RWPE1 (cell line): ENCODE measurements around the gene ZNF516.

Experiments
- CTCF ChIA-PET: fragments of 350-600 bp; sonication (Branson Sonifier 250); formaldehyde crosslinking; extraction: SDS; loops from one replicate; lab custom pipeline; 2021; lab: Yijun Ruan, JAX
- POLR2A ChIA-PET: fragments of 400-600 bp; formaldehyde crosslinking; extraction: SDS; loops from one replicate; lab custom pipeline; 2020; ENCODE audit warnings: antibody characterized with exemption; ENCODE audit not compliant: low non-redundant PET; lab: Yijun Ruan, JAX
- DNase-seq: peaks from one replicate; pipeline ENCODE4 v3.0.0; 2012; ENCODE audit warnings: low spot score
- H3K27ac ChIP-seq: fragments of 450-650 bp; 2 replicates; pipeline ENCODE4 v1.5.1; 2017
- TF ChIP-seq, protein P1 (sequence below): fragments of 450-650 bp; conservative IDR thresholded peaks from 2 replicates; pipeline ENCODE4 v1.5.1; 2017; ENCODE audit warnings: low read depth, mild to moderate bottlenecking

Gene ZNF516

DNA sequence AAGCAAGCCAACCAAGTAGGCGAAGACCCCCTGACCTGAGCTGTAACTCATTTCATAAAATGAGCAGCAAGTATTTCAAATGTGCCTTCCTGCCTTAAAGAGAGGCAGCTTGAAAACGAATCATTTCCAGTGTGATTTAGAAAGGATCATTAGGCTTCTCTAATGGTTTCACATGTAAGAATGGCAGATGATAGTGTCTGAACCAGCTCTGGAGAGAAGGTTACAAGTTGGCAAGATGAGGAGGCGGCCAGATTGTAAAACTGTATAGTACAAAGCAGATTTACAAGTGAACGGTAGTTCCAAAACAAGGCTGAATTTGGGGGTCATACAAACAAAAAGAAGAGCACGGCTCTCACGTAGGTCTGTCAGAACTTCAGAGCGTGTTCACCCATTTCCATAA, 132.4 kb downstream of the ZNF516 start:
- TF ChIP-seq, protein P1, sequence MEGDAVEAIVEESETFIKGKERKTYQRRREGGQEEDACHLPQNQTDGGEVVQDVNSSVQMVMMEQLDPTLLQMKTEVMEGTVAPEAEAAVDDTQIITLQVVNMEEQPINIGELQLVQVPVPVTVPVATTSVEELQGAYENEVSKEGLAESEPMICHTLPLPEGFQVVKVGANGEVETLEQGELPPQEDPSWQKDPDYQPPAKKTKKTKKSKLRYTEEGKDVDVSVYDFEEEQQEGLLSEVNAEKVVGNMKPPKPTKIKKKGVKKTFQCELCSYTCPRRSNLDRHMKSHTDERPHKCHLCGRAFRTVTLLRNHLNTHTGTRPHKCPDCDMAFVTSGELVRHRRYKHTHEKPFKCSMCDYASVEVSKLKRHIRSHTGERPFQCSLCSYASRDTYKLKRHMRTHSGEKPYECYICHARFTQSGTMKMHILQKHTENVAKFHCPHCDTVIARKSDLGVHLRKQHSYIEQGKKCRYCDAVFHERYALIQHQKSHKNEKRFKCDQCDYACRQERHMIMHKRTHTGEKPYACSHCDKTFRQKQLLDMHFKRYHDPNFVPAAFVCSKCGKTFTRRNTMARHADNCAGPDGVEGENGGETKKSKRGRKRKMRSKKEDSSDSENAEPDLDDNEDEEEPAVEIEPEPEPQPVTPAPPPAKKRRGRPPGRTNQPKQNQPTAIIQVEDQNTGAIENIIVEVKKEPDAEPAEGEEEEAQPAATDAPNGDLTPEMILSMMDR = no peak
- H3K27ac ChIP-seq = no peak overlapping the region
- CTCF ChIA-PET = no interaction called here
- no peak for DNase-seq
- POLR2A ChIA-PET = no interaction called here

DNA sequence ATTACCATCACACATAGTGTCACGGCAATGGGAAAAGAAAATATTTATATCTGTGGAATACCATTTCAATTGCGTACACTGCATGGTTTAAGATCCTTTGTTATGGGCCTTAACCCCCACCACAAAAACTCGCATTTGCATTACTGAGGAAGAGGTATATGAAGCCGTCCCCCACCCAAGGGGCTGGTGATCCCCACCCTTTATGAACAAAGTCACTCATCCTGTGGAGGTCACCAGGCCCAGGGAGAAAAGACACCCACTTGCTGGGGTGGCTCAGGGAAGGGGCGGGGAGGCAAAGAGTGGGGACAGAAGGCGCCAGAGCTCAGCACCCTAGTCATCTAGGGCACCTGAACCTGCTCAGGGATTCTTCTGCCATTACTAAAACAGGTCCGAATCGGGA, 133.8 kb downstream of the ZNF516 start:
- POLR2A ChIA-PET = no interaction called here
- CTCF ChIA-PET = no interaction called here

DNA sequence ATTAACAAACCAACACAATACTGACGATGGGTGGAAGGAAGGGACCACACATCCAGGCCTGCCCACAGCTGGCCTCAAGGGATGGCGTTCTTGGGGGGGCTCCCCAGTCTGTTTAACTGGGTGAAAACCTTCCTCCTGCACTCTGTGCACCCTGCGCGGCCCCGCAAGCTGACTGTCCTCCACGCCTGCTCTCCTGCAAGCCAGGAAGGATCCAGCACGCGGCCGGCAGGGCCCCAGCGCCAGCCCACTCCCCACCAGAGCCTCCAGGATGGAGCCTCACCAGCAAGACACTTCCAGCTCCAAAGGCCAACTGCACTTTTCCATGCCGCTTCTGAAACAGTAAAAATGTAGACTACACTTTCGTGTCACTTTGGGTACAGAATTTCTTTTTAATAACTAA, 135.1 kb downstream of the ZNF516 start:
- no peak for DNase-seq
- POLR2A ChIA-PET = no interaction called here
- TF ChIP-seq, protein P1 = no peak

More for the DNA sequence above, 133.8 kb downstream of the ZNF516 start:
- H3K27ac ChIP-seq = no peak overlapping the region
- TF ChIP-seq, protein P1 = no peak
- DNase-seq = no peak

DNA sequence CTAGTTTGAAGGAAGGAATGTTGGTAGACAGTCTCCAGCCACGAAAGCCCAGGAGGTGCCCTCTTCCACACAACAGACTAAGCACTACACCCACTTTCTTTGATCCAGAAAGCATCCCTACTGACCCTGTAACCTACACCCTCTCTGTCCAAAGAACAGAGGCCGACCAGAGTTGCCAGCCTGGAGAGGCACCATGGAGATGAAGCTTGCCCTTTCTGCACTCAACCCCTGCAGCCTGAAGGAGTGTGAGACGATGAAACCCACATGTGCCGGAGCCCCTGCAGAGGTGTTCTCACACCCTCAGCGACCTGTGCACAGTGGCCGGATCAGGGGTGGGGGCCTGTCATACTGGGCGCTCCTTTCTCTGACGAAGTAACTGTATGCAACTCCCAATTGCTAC, 136.3 kb downstream of the ZNF516 start:
- POLR2A ChIA-PET = no interaction called here
- no peak for DNase-seq
- CTCF ChIA-PET = interaction anchor here (0.5 kb wide), 1 partner anchor 1745 kb away, joined by 3 read pairs; no protein-coding TSS in a partner anchor
- no peak overlapping the region for H3K27ac ChIP-seq
- TF ChIP-seq, protein P1 = no peak

More for the DNA sequence above, 135.1 kb downstream of the ZNF516 start:
- H3K27ac ChIP-seq = no peak overlapping the region
- CTCF ChIA-PET = no interaction called here

DNA sequence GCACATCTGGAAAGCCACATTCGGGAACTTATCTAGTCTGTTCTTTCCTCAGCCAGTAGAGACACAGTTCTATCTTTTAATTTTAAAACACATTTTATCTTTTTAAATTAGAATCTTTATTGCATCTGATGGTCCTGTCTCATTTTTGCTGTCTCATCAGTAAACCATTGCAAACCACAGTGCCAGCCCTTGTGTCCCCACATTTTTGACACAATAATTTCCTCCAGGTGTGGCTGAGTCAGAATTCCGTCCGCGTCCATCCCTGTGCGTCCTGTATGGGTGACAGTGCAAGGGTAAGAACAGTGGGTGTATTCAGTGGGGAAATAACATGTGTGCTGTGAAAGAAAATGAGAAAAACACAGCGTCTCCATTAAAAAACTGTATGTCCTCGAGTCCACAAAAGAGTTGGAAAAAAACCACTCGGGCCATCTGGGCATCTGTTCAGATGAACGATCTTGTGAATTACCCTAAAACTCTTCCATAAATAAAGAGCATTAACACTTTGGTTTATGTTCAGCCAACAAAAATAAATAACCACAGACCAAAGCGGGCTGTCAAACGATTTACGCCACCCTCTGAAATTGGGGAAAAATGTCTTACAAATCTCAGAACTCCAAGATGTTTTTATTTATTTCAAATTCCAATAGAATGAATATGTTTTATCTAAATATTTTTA, 137.3 kb downstream of the ZNF516 start:
- no peak overlapping the region for H3K27ac ChIP-seq
- ChIA-PET CTCF (no interaction called here), POLR2A (no interaction called here)
- TF ChIP-seq, protein P1 = no peak
- DNase-seq = no peak

DNA sequence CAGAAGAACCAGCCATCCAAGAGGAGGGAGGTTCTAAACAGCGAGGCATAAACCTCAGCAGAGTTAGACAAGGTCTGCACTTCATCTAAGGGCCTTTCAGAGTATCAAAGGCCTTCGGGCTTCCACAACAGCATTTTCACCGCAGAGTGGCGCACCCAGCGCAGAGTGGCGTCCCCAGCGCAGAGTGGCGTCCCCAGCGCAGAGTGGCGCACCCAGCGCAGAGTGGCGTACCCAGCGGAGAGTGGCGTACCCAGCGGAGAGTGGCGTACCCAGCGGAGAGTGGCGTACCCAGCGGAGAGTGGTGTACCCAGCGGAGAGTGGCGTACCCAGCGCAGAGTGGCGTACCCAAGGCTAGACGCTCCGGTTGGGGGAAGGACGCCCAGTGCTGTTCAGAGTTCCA, 137.9 kb downstream of the ZNF516 start:
- ChIA-PET POLR2A (no interaction called here), CTCF (no interaction called here)
- TF ChIP-seq, protein P1 = no peak
- no peak overlapping the region for H3K27ac ChIP-seq
- DNase-seq = no peak
